Epithelial cell of proximal tubule (primary cell): ENCODE results near the gene CXCR2. TPM values are rescaled to one million over a fixed set of nuclear protein-coding genes. Genes with fewer than 3 reads are reported as not detected.
"Not testable (repeated sequence)": the region's sequence is repeated elsewhere in the genome, so short reads cannot be mapped to it uniquely, and the experiment has no call there.

Source experiments
- DNase-seq: peaks from one replicate; pipeline ENCODE4 v3.0.0-alpha.2; 2011; ENCODE audit warnings: low read depth
- H3K4me3 ChIP-seq: 2 replicates; pipeline ENCODE4 v1.5.1; 2011; ENCODE audit warnings: low read depth, mild to moderate bottlenecking, low read length
- CTCF ChIP-seq: conservative IDR thresholded peaks from 2 replicates; pipeline ENCODE4 v1.5.1; 2012; ENCODE audit warnings: low read depth, mild to moderate bottlenecking, low read length
- total RNA-seq: library from RNA; depleted of rRNA; stranded (reverse); fragments of >200 nt; gene quantifications from 2 replicates; pipeline ENCODE4 v1.2.3, GENCODE V29; 2015

Gene CXCR2
- total RNA-seq, 1 donor from 2014 or later: not detected

- no peak for DNase-seq
- H3K4me3 ChIP-seq: no peak overlapping the region
- no peak for TF ChIP-seq CTCF
These were observed 42.5 kb upstream of the CXCR2 start for GRCh38 chr2:218083352-218083676.

- H3K4me3 ChIP-seq: no peak overlapping the region
- no peak for DNase-seq
- no peak for TF ChIP-seq CTCF
These were observed 39.4 kb upstream of the CXCR2 start for GRCh38 chr2:218086478-218086877.

- no peak for DNase-seq
- no peak for TF ChIP-seq CTCF
- no peak overlapping the region for H3K4me3 ChIP-seq
These were observed 36.6 kb upstream of the CXCR2 start for GRCh38 chr2:218089259-218089658.

GRCh38 chr2:218091746-218092145, 34.1 kb upstream of the CXCR2 start:
- DNase-seq: no peak
- no peak for TF ChIP-seq CTCF
- no peak overlapping the region for H3K4me3 ChIP-seq

- DNase-seq: no peak
- no peak overlapping the region for H3K4me3 ChIP-seq
- TF ChIP-seq CTCF: peak; percentile 43
These were observed 31.9 kb upstream of the CXCR2 start for GRCh38 chr2:218093879-218094278.

GRCh38 chr2:218095853-218096252, 30.0 kb upstream of the CXCR2 start:
- no peak for DNase-seq
- no peak overlapping the region for H3K4me3 ChIP-seq
- TF ChIP-seq CTCF: no peak

GRCh38 chr2:218097975-218098374, 27.9 kb upstream of the CXCR2 start:
- no peak for TF ChIP-seq CTCF
- no peak for DNase-seq
- H3K4me3 ChIP-seq: no peak overlapping the region

GRCh38 chr2:218108834-218109233, 17.0 kb upstream of the CXCR2 start:
- not testable (repeated sequence) for H3K4me3 ChIP-seq, DNase-seq

GRCh38 chr2:218121789-218122188, 4.0 kb upstream of the CXCR2 start:
- not testable (repeated sequence) for DNase-seq, H3K4me3 ChIP-seq

GRCh38 chr2:218122286-218122685, 3.5 kb upstream of the CXCR2 start:
- not testable (repeated sequence) for H3K4me3 ChIP-seq, DNase-seq
